GM12872 (cell line): Measurements from ENCODE around the gene OR10H5.

Experiments
- CTCF ChIP-seq: IDR thresholded peaks from 3 replicates; pipeline ENCODE4 v1.5.1; 2011; ENCODE audit warnings: low read depth, mild to moderate bottlenecking, low read length, moderate library complexity; ENCODE audit not compliant: insufficient read depth

OR10H5 gene

GRCh38 chr19:15820646-15821045 is 33.2 kb downstream of the OR10H5 start:
- no peak for TF ChIP-seq CTCF

- no peak for TF ChIP-seq CTCF
Observed at GRCh38 chr19:15825753-15826152, 38.3 kb downstream of the OR10H5 start.

GRCh38 chr19:15828121-15828610 is 40.7 kb downstream of the OR10H5 start:
- TF ChIP-seq CTCF: no peak

- no peak for TF ChIP-seq CTCF
Observed at GRCh38 chr19:15829306-15829698, 41.8 kb downstream of the OR10H5 start.

- no peak for TF ChIP-seq CTCF
Observed at GRCh38 chr19:15829786-15830185, 42.3 kb downstream of the OR10H5 start.

GRCh38 chr19:15831626-15832025 is 44.2 kb downstream of the OR10H5 start:
- TF ChIP-seq CTCF: no peak

- TF ChIP-seq CTCF: no peak
Observed at GRCh38 chr19:15836330-15837220, 49.1 kb downstream of the OR10H5 start.
